Natural killer cell (primary cell): ENCODE data around the gene PDLIM7. TPM values are rescaled to one million over a fixed set of nuclear protein-coding genes. Genes with fewer than 3 reads are reported as not detected.

Experiments
- ATAC-seq, 3 donors: fragments of 150-1000 bp in 2 of 3; fragments of 200-7000 bp in 1 of 3; cut with Tn5 transposase; 1 replicate in 1 of 3; 2 replicates in 2 of 3; pipeline ENCODE4 v1.10.0; 2021; ENCODE audit warnings: mild to moderate bottlenecking in 2 of 3, moderate library complexity in 2 of 3
- DNase-seq, 2 donors: peaks; one replicate each; pipeline versions ENCODE4 v3.0.0 to v3.0.0-alpha.2; 2013 to 2021; ENCODE audit warnings: mixed read lengths in 1 of 2
- H3K27ac ChIP-seq: one replicate; pipeline ENCODE4 v1.5.1; 2013; ENCODE audit warnings: mild to moderate bottlenecking, low read length
- H3K27me3 ChIP-seq: one replicate; pipeline ENCODE4 v1.6.1; 2013; ENCODE audit warnings: low read length; ENCODE audit not compliant: control insufficient read depth, insufficient read depth
- H3K36me3 ChIP-seq: one replicate; pipeline ENCODE4 v1.6.1; 2013; ENCODE audit warnings: low read length; ENCODE audit not compliant: control insufficient read depth, insufficient read depth
- H3K4me1 ChIP-seq: one replicate; pipeline ENCODE4 v1.6.1; 2013; ENCODE audit warnings: low read length; ENCODE audit not compliant: control insufficient read depth, insufficient read depth
- H3K4me3 ChIP-seq: one replicate; pipeline ENCODE4 v1.5.1; 2013; ENCODE audit warnings: low read length
- H3K9me3 ChIP-seq: one replicate; pipeline ENCODE4 v1.6.1; 2013; ENCODE audit warnings: low read length; ENCODE audit not compliant: control insufficient read depth, insufficient read depth
- H3K27ac Mint-ChIP-seq, 2 donors: one replicate each; pipeline ENCODE4 v1.8.0; 2022; ENCODE audit warnings: mild to moderate bottlenecking in 2 of 2, mixed read lengths in 2 of 2, moderate library complexity in 1 of 2
- H3K27me3 Mint-ChIP-seq, 2 donors: one replicate each; pipeline ENCODE4 v1.8.0; 2022; ENCODE audit warnings: low read depth in 2 of 2, mixed read lengths in 2 of 2
- H3K36me3 Mint-ChIP-seq: one replicate; pipeline ENCODE4 v1.8.0; 2022; ENCODE audit warnings: mixed read lengths
- H3K4me1 Mint-ChIP-seq, 2 donors: one replicate each; pipeline ENCODE4 v1.8.0; 2022; ENCODE audit warnings: mixed read lengths in 2 of 2
- H3K4me3 Mint-ChIP-seq: one replicate; pipeline ENCODE4 v1.8.0; 2022; ENCODE audit warnings: mild to moderate bottlenecking, moderate library complexity, mixed read lengths
- H3K9me3 Mint-ChIP-seq, 2 donors: one replicate each; pipeline ENCODE4 v1.8.0; 2022; ENCODE audit warnings: mixed read lengths in 2 of 2
- WGBS: methylation state at CpG from one replicate; pipeline ENCODE4 v1.1.7; 2013; ENCODE audit warnings: missing lambda C conversion rate; ENCODE audit not compliant: insufficient coverage; 5-methylcytosine and 5-hydroxymethylcytosine counted together
- intact Hi-C: fragments of 100-400 bp; cut with micrococcal nuclease; formaldehyde crosslinking; loops from one replicate; pipeline ENCODE4 v1.14.2; 2022
- total RNA-seq, 4 donors: library from RNA; stranded (reverse); fragments of 120-200 nt in 1 of 4; gene quantifications; one replicate each; pipeline versions ENCODE4 v1.2.3 to v1.2.4, GENCODE V29; 2013 to 2022
- TF ChIP-seq, protein P1 (sequence below): fragments of 200-600 bp; IDR thresholded peaks from one replicate; pipeline ENCODE4 v1.8.0; 2022; ENCODE audit warnings: antibody characterized with exemption

Gene PDLIM7
- total RNA-seq, 3 donors from 2014 or later (not counting 1 experiment from before 2014, with no cell fraction given): 9.7 to 58.7 (median 14.7) TPM

GRCh38 chr5:177504086-177505056 lies 7.0 kb upstream of the PDLIM7 start:
- no peak overlapping the region for H3K27ac Mint-ChIP-seq
- H3K27me3 Mint-ChIP-seq: peaks cover 0 to 10% of the 10 kb centered on the region in 2 donors
- intact Hi-C loops: no loop called here
- H3K27ac ChIP-seq: no peak overlapping the region
- H3K4me3 ChIP-seq: no peak overlapping the region
- TF ChIP-seq, protein P1, sequence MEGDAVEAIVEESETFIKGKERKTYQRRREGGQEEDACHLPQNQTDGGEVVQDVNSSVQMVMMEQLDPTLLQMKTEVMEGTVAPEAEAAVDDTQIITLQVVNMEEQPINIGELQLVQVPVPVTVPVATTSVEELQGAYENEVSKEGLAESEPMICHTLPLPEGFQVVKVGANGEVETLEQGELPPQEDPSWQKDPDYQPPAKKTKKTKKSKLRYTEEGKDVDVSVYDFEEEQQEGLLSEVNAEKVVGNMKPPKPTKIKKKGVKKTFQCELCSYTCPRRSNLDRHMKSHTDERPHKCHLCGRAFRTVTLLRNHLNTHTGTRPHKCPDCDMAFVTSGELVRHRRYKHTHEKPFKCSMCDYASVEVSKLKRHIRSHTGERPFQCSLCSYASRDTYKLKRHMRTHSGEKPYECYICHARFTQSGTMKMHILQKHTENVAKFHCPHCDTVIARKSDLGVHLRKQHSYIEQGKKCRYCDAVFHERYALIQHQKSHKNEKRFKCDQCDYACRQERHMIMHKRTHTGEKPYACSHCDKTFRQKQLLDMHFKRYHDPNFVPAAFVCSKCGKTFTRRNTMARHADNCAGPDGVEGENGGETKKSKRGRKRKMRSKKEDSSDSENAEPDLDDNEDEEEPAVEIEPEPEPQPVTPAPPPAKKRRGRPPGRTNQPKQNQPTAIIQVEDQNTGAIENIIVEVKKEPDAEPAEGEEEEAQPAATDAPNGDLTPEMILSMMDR: no peak
- H3K36me3 ChIP-seq: no peaks in the 10 kb centered on the region
- no peaks in the 10 kb centered on the region for H3K9me3 Mint-ChIP-seq
- peaks cover 38% of the 10 kb centered on the region for H3K4me1 ChIP-seq
- H3K36me3 Mint-ChIP-seq: no peaks in the 10 kb centered on the region
- no peaks in the 10 kb centered on the region for H3K27me3 ChIP-seq
- H3K4me1 Mint-ChIP-seq: peaks cover 3 to 20% of the 10 kb centered on the region in 2 donors
- WGBS: 91% methylated on average over 47 of the region's 47 CpGs
- no peak for DNase-seq
- ATAC-seq: no peak
- no peak overlapping the region for H3K4me3 Mint-ChIP-seq
- no peaks in the 10 kb centered on the region for H3K9me3 ChIP-seq

GRCh38 chr5:177503351-177504085 lies 6.1 kb upstream of the PDLIM7 start:
- H3K4me3 ChIP-seq: no peak overlapping the region
- Mint-ChIP-seq H3K9me3 (no peaks in the 10 kb centered on the region), H3K4me3 (no peak overlapping the region), H3K27ac (no peak overlapping the region), H3K27me3 (peaks cover 5 to 14% of the 10 kb centered on the region in 2 donors), H3K36me3 (no peaks in the 10 kb centered on the region), H3K4me1 (peaks cover 8 to 20% of the 10 kb centered on the region in 2 donors)
- H3K36me3 ChIP-seq: no peaks in the 10 kb centered on the region
- no peaks in the 10 kb centered on the region for H3K9me3 ChIP-seq
- peaks cover 1% of the 10 kb centered on the region for H3K27me3 ChIP-seq
- H3K27ac ChIP-seq: no peak overlapping the region
- 88% methylated on average over 24 of the region's 24 CpGs for WGBS
- TF ChIP-seq, protein P1: no peak
- ATAC-seq (no peak), DNase-seq (no peak)
- H3K4me1 ChIP-seq: peaks cover 31% of the 10 kb centered on the region
- intact Hi-C loops: no loop called here

GRCh38 chr5:177502886-177503285 lies 5.5 kb upstream of the PDLIM7 start:
- DNase-seq (no peak), ATAC-seq (no peak)
- Histone ChIP-seq H3K4me1 (peaks cover 31% of the 10 kb centered on the region), H3K4me3 (no peak overlapping the region), H3K27ac (no peak overlapping the region), H3K9me3 (no peaks in the 10 kb centered on the region), H3K36me3 (no peaks in the 10 kb centered on the region), H3K27me3 (peaks cover 5% of the 10 kb centered on the region)
- intact Hi-C loops: no loop called here
- 85% methylated on average over 16 of the region's 16 CpGs for WGBS
- peaks cover 10 to 17% of the 10 kb centered on the region in 2 donors for H3K27me3 Mint-ChIP-seq
- no peaks in the 10 kb centered on the region for H3K9me3 Mint-ChIP-seq
- no peaks in the 10 kb centered on the region for H3K36me3 Mint-ChIP-seq
- no peak overlapping the region for H3K27ac Mint-ChIP-seq
- TF ChIP-seq, protein P1: no peak
- H3K4me3 Mint-ChIP-seq: no peak overlapping the region
- peaks cover 14 to 25% of the 10 kb centered on the region in 2 donors for H3K4me1 Mint-ChIP-seq
